Stimulated activated CD4-positive, alpha-beta T cell treated with anti-CD3 and anti-CD28 coated beads, Interleukin-12 subunit alpha, Interleukin-12 subunit beta, amount 100 ng/mL, for 4 hours (primary cell): ENCODE results near the gene DNAJB11.

ENCODE experiments used
- DNase-seq: peaks from one replicate; pipeline ENCODE4 v3.0.0-alpha.2; 2020

The DNAJB11 gene

DNA sequence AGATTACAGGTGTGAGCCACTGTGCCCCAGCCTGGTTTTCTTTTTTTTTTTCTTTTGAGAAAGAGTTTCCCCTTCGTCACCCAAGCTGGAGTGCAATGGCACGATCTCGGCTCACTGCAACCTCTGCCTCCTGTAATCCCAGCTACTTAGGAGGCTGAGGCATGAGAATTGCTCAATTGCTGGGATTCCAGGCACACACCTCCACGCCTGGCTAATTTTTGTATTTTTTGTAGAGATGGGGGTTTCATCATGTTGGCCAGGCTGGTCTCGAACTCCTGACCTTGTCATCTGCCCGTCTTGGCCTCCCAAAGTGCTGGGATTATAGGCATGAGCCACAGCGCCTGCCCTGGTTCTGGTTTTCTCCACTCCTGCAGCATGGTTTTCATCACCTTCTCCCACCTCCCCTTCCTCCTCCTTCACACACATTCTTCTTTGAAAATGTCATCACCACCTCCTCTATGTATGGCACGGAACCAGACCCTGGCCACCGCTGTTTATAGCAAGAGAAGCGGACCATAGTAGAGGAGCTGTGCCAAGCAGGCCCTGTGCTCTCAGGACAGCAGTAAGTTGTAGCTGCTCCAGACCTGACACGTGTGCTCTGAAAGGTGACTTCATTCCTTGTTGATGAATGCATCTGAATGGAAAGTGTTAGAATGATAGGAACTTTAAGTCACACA is 27.7 kb downstream of the DNAJB11 start:
- no peak for DNase-seq

DNA sequence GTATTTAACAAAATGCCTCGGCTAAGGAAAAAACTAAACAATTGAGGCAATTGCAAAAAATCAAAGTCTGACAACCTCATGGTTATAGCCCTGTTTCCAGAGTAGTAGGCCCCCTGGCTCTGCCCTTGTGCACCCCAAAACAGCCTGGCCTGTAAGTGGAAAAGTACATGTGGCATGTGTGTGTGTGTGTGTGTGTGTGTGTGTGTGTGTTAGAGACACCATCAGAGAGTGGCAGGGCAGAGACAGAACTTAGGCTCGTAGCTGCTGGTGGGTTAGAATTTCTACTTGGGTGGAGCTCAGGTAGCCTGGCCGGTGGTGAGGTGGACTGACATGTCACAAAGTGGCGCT is 28.2 kb downstream of the DNAJB11 start:
- no peak for DNase-seq

DNA sequence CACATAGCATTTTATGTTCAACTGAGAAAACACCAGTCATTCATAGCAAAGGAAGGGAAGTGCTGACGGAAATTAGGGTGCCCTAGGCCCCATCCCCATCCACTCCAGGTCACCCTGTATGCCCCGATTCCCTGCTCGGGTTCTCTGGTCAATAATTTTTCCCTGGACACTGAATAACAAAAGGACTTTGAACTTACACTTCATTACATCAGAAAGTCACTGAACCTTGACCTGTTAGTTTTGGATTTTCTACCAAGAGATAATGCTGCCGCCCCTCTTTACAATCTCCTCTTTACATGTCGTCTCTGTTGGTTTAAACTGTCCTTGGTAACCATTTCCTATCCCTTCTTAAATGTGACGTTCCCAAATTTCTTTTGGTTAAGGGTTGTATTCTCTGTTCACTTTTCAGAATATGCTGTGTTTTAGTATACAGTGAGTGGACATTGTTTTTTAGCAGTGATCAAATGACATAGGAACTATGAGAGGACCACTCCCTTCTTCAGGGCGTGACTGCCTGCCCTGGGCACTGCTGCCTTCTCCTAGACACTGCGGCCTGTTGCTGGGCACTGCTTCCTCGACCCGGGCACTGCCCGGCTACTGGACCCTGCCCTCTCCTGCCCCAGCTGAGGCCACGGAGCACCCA is 28.7 kb downstream of the DNAJB11 start:
- DNase-seq = no peak

DNA sequence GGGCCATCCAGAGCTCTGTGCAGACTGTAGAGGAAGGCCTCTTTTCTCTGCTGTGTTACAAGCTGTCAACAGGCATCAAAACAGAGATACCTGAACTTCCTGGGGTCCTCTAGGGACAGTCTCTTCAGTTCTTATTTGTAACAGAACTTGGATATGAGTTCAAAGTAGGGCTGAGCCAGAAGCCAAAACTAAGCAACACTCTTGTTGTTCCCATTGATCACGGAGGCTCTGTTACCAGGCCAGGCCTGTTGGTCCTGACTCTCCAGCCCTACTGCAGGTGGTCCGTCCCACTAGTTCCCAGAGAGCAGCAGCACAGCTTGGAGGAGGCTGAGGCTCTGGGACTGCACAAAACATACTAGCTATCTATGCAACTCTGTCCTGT is 29.3 kb downstream of the DNAJB11 start:
- DNase-seq = no peak

DNA sequence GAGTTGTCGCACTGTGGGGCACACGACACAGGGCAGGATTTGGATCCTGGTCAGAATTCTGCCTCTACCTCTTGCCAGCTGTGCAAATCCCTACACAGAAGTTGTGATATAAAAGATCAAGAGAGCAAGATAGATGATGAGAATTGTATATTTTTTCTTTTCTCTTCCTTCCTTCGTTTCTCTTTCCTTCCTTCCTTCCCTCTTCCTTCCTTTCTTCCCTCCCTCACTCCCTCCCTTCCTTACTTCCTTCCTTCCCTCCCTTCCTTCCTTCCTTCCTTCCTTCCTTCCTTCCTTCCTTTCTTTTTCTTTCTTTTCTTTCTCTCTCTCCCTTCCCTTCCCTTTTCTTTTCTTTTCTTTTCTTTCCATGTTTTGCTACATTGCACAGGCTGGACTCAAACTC is 30.4 kb downstream of the DNAJB11 start:
- DNase-seq = no peak

DNA sequence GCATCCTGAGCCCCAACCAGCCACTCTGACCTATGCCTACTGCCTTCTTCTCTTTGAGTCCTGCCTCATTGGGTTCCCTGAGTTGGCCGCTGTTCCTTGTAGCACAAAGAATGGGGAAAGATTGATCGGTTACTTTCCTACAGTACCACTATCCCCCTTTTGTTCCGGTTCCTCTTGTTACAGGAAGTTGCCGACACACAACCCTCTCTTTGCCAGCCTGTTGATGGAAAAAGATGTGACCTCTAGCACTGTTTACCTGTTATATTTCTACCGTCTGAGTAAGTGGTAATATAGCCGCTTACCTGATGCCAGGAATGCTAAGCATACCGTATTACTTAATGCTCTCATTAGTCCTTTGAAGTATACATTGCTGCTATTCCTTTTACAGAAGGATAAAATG is 32.6 kb downstream of the DNAJB11 start:
- DNase-seq = no peak

DNA sequence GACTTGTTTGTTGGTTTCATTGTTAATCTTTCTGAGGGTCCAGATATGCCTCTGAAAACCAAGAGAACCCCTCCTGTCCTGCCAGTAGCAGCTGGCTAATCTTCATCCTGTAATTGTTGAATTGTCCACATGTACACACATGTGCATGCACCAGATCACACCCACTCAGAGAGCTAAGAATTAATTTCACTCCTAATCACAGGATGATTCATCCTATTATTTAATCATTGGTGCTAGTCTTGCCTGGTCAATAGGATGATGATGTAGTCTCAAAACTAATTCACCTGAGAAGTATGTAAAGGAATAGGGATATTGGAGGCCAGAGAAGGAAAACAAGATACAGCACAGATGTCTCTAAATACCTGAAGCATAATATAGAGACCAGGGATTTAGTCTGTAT is 34.6 kb downstream of the DNAJB11 start:
- no peak for DNase-seq

DNA sequence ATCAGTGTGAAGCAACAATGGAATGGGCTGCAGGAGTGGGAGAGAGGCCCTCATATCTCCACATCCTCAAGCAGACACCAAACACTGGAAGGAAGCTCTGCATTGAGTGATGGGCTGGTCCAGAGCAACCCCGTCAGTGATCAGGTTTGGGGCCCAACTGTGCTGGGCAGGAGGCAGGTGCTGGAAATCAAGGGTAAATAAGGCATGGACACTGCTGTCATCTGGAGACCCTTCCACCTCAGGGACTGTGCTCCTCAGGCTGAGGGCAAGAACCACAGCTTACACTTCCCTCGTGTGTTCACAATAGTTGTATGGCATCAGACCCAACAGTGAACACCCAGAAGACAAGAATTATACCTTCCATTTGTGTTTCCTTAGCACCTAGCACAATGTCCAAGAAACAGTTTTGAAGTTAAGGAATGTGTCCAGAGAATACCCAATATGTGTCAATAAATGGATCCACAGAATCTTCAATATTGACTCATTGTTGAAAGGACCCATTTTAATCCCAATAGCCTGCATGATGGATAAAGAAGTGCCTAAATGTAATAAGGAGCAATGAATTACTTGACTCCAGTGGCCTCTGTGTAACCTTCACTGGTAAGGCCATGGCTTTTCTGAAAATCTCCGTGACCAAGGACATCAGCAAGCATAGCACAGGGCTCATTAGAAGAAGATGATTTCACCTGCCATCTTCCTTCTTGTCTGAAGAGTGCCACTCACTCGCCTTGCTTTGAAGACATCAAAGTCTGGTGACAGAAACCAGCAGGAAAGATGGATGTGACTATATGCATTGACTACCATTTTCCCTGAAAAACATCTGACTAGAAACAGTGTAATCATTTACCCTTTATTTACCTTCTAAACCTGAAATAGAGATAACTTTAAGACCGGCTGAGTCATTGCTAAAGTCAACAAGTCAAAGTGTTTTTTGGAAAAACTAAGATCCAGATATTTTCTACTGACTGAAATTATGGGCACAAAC is 35.3 kb downstream of the DNAJB11 start:
- DNase-seq = no peak

DNA sequence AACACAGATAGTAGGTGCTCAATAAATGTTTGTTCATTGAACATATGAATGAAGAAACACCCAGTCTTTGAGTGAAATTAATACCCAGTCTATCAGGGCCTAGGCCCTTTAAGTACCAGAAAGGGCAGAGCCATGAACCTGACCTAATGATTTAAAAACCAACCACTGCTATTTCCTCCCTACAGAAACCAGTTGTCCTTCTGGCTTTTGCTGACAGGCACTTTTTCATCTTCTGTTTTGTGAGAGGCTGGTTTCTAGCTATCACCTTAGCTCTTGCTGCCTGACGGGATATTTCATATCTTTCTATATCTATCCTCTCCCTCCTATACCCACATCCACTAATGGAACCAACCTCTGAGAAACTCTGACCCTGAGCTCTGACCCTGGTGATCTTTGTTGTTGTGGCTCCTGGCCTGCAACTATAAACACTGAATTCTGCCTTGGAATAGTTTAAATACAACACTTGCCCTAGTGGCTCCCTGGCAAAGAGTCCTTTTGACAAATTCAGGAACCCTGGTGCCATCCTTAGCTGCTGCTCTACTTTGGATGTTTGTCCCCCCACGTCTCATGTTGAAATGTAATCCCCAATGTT is 38.2 kb downstream of the DNAJB11 start:
- DNase-seq = no peak

DNA sequence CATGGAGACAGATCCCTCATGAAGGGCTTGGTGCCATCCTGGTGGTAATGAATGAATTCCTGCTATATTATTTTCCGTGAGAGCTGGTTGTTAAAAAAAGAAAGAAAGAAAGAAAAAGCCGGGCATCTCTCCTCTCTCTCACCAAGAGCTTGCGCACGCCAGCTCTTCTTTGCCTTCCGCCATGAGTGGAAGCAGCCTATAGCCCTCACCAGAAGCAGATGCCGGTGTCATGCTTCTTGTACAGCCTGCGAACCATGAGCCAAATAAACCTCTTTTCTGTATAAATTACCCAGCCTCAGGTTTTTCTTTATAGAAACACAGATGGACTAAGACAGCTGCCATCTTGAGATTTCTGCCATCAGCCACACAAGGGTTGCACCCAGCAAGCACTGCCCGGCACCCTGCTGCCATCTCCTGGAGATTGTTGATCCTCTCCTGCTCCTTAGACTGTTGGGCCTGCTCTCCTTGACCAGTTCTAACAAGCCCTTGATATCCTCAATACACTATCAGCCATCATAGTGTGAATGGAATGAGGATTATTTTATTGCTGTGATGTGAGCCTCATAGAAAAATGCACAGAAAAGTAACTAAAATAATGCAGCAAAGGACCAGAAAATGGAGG is 38.8 kb downstream of the DNAJB11 start:
- no peak for DNase-seq

DNA sequence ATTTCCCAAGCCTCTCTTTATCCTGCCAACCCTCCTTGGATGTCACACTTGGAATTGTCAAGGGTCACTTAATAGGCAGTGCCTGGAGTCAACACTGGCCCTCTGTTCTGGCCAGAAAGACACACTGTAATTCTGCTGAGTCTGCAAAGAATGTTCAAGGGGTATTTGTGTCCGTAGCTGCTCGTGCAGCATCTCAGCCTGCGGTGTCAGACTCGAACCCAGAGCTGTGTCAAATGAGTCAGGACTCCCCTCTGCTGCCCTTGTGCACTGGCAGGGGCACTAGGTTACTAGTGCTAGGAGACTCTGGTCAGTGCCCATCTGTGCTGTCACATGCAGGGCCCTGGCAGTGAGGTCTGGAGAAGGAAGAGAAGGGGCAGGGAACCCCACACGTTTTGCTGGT is 41.5 kb downstream of the DNAJB11 start:
- no peak for DNase-seq

DNA sequence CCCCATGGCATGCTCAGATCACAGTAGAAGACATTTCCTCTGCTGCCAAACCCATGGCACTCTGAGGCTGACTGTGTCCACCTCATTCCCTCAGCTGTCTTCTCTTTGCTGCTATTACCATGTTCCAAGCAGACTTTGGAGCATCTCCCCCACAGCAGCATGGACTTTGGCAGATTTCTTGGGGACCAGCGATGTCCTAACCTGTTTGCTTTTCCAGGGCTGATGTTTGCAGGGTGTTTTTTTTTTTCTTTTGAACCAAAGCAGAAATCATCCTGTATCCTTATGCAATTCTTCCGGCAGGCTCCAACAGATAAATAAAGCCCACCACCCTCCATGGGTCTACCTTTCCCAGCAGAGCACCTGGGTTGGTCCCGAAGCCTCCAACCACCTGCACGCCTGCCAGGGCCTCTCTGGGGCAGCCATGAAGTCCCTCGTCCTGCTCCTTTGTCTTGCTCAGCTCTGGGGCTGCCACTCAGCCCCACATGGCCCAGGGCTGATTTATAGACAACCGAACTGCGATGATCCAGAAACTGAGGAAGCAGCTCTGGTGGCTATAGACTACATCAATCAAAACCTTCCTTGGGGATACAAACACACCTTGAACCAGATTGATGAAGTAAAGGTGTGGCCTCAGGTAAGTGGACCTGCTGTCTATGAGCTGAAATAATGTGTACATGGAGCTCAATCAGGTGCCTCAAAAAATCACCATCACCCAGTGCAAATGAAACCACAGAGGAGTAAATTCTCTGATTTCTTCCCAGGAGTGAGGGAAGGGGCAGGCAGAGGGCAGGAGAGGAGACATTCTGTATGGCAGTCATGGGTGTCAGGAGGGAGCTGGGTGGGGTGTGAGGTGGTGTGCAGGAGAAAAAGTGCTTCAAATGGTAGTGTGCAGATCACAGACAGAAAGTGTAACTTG is 42.5 kb downstream of the DNAJB11 start, which contains the start of gene AHSG:
Gene AHSG, plus strand, starts transcription at position 340 of the 916 bp plus-strand sequence. Its CDS starts 82 bp downstream, at position 422.
- DNase-seq = no peak

DNA sequence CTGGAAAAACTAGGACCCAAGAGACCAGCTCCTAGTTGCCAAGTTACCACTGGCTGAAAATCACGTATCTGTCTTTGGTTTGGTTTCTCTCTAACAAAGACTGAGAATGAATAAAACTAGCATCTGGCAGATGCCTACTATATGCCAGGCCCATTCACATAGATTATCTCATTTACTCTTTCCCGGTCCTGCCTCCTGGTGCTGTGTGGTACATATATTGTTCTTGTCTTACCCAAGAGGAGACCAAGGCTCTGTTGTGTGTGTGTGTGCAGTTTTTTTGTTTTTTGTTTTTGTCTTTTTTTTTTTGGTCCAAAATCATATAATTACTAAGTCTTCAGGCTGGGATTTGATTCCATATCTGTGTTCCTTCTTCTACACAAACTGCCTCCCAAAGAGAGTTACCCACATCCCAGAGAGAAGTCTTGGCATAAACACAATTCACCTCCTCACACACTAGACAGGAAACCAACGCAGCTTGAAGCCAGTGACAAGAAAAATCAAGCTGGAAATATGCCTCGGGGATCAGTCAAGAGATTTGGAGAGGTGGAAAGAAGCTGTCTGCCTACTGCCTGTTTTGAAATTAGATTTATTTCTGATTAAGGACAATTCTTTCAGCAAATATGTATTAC is 43.2 kb downstream of the DNAJB11 start:
- DNase-seq = no peak

DNA sequence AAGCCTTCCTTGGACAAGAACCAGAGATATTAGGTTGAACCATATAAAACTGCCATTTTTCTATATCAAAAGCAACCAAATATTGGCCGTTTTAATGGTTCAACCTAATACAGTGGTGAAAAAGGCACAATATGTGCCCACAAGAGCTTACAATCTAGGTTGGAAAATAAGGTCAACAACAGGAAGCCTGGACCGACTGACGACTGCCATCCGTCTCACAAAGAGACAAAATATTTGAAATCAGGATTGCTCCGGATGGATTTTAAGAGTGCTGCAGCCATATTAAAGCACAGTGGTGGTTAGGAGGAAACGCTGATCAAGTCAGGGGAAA is 43.7 kb downstream of the DNAJB11 start:
- DNase-seq = no peak

DNA sequence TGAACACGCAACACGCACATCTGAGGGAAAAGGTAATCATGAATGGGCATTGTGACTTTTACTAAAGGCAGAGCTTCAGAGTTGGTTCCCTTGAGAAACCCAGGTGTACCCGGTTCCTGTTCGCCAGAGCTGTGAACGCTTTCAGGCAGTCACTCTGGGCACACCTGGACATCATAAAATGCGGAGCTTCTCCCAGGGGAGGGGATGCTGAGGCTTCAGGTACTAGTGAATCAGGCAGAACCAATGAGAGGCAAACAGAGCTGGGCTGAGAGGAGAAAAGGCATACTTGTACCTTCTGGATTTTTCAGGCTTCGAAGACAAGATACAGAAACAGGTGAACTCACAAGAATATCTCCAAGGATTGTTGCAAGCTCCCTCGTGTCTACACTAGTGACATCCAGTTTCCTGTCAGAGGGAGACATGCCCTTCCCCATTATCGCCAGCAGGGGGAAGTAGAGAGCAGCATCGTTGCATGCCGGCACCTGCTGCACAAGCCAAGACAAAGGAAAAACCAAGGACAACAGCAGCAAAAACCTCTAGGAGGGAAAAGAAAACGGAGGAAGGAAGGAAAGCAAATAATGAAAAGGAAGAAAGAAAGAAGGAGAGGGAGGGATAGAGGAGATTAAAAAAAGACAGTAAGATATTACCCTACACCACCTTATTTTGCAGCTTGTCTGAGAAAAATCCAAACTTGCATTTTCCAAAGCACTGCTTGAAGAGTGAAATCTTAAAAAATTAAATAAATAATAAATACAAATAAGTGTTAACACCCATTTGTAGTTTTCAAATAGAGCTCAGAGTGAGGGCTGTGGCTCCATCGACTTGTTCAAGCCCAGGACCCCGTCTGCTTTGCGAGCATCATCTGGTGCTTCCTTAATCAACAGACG is 44.3 kb downstream of the DNAJB11 start:
- DNase-seq = peak; percentile 64

DNA sequence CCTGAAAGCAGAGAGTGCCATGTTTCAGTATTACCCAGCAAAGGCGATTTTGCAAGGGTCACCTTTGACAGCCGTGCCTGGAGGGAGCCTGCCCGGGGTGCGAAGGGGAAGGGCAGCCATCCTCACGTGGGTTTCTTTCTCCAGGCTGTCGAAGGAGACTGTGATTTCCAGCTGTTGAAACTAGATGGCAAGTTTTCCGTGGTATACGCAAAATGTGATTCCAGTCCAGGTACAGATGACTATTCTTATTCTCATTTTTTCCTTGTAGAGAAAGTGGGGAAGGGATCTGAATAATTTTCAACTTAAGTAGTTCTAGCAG is 45.7 kb downstream of the DNAJB11 start:
- DNase-seq = no peak

DNA sequence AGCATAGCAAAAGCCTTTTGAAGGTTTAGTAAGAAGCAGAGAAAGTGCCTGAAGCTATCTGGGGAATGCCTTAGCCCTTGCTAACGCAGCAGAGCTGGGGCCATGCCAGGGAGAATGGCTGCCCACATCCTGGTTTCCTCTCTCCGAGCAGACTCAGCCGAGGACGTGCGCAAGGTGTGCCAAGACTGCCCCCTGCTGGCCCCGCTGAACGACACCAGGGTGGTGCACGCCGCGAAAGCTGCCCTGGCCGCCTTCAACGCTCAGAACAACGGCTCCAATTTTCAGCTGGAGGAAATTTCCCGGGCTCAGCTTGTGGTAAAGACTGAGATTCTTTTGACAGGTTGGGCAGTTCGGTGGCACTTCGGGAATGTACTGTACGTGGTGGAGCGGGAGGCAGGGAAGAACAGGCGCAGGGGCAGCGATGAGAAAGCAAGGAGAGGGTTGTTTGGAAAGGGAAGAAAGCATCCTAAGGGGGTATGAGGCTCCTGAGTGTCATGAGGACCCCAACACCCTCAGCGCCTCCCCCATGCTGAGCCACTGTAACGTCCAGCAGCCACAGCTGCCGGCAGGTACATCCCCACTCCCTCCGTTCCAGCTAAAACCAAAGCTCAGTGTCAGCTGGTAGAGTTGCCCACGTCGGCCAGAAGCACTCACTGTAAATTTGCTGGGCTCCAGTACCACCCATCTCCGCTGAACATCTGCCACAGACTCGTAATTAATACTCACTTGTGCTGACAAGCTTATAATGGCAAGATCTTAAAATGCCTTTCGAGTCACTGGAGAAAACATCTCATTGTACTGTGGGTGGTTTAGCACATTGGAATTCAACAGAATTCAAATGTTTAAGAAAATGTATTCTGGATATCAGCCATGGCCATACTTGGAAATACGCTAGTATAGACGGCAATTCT is 46.8 kb downstream of the DNAJB11 start:
- DNase-seq = peak; percentile 80

DNA sequence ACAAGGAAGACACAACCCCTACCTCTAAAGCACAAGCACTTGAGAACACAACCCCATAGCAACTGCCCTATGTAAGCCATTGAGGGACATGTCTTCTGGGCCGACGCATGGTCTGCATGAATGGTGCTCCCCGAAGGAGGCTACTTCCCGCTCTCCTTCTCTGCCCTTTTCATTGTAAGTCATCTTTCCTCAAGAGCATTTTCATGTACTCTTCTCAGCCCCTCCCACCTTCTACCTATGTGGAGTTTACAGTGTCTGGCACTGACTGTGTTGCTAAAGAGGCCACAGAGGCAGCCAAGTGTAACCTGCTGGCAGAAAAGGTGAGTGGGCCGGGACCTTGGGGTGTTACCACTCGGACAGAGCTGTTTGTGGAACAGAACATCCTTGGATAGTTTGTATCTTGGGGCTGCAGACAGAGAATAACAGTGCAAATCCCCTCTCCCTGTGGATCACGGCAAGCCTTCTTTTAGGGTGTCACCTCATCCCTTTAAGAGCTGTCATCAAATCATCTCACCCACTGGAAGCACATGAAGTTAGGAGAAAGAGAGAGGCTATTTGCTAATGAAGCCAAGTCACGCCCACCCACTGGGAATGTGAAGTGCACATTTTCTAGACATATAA is 47.9 kb downstream of the DNAJB11 start:
- no peak for DNase-seq

DNA sequence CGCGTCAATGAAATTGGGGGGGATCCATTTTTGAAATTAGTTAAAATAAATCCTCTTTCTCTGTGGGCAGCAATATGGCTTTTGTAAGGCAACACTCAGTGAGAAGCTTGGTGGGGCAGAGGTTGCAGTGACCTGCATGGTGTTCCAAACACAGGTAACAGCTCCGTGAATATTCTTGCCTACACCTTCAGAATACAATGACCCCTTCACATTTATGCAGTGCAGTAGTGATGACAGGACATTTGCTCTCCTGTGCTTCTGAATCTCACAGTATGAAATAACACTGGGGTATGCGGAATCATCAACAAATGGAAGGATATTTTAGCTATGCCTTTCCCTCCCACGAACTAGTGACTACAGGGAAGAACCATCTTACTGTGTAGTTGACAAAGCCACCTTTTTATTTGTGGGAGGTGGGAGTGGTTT is 49.3 kb downstream of the DNAJB11 start:
- no peak for DNase-seq
